Amygdala (tissue), 56 donors: ENCODE measurements around the gene KIF16B.
A peak's percentile ranks its signal among the peaks of the same experiment; 100 is the strongest.

ENCODE experiments used
- DNase-seq, 56 donors: peaks; one replicate each; lab custom pipeline; 2025; lab: John Stamatoyannopoulos, UW

KIF16B gene

GRCh38 chr20:16313917-16314316 lies 259.3 kb downstream of the KIF16B start:
- no peak for DNase-seq

- no peak for DNase-seq
Observed at GRCh38 chr20:16312998-16313397, 260.2 kb downstream of the KIF16B start.

GRCh38 chr20:16311756-16312155 lies 261.5 kb downstream of the KIF16B start:
- DNase-seq, result no peak

GRCh38 chr20:16308754-16309153 lies 264.5 kb downstream of the KIF16B start:
- DNase-seq, result no peak

- no peak for DNase-seq
Observed at GRCh38 chr20:16302818-16303217, 270.4 kb downstream of the KIF16B start.

GRCh38 chr20:16301986-16302385 lies 271.3 kb downstream of the KIF16B start:
- no peak for DNase-seq

- no peak for DNase-seq
Observed at GRCh38 chr20:16299897-16300296, 273.4 kb downstream of the KIF16B start.

- no peak for DNase-seq
Observed at GRCh38 chr20:16296931-16297330, 276.3 kb downstream of the KIF16B start.

GRCh38 chr20:16295534-16295933 lies 277.7 kb downstream of the KIF16B start:
- DNase-seq, result no peak

- no peak for DNase-seq
Observed at GRCh38 chr20:16293590-16293989, 279.7 kb downstream of the KIF16B start.

GRCh38 chr20:16292226-16292880 lies 280.9 kb downstream of the KIF16B start:
- peak in 1 of 56 donors; percentile 18 for DNase-seq

GRCh38 chr20:16290358-16290757 lies 282.9 kb downstream of the KIF16B start:
- no peak for DNase-seq

- no peak for DNase-seq
Observed at GRCh38 chr20:16287776-16288175, 285.5 kb downstream of the KIF16B start.

- DNase-seq, result no peak
Observed at GRCh38 chr20:16286601-16287000, 286.6 kb downstream of the KIF16B start.

GRCh38 chr20:16284385-16285100 lies 288.7 kb downstream of the KIF16B start:
- DNase-seq, result peak in 2 of 56 donors; percentile 6 to 13

- DNase-seq, result no peak
Observed at GRCh38 chr20:16283978-16284377, 289.3 kb downstream of the KIF16B start.

- no peak for DNase-seq
Observed at GRCh38 chr20:16283307-16283706, 289.9 kb downstream of the KIF16B start.

GRCh38 chr20:16280219-16280618 lies 293.0 kb downstream of the KIF16B start:
- DNase-seq, result no peak

- no peak for DNase-seq
Observed at GRCh38 chr20:16279320-16279719, 293.9 kb downstream of the KIF16B start.

- DNase-seq, result no peak
Observed at GRCh38 chr20:16273812-16274555, 299.3 kb downstream of the KIF16B start.

GRCh38 chr20:16272780-16273360 lies 300.4 kb downstream of the KIF16B start:
- DNase-seq, result no peak
